GM19193 (cell line): ENCODE data around the gene NES.

Source experiments
- POLR2A ChIP-seq: IDR thresholded peaks from 4 replicates; pipeline ENCODE4 v1.6.1; 2011; ENCODE audit not compliant: insufficient read depth, insufficient read length; ENCODE audit errors: extremely low read depth

Gene NES

DNA sequence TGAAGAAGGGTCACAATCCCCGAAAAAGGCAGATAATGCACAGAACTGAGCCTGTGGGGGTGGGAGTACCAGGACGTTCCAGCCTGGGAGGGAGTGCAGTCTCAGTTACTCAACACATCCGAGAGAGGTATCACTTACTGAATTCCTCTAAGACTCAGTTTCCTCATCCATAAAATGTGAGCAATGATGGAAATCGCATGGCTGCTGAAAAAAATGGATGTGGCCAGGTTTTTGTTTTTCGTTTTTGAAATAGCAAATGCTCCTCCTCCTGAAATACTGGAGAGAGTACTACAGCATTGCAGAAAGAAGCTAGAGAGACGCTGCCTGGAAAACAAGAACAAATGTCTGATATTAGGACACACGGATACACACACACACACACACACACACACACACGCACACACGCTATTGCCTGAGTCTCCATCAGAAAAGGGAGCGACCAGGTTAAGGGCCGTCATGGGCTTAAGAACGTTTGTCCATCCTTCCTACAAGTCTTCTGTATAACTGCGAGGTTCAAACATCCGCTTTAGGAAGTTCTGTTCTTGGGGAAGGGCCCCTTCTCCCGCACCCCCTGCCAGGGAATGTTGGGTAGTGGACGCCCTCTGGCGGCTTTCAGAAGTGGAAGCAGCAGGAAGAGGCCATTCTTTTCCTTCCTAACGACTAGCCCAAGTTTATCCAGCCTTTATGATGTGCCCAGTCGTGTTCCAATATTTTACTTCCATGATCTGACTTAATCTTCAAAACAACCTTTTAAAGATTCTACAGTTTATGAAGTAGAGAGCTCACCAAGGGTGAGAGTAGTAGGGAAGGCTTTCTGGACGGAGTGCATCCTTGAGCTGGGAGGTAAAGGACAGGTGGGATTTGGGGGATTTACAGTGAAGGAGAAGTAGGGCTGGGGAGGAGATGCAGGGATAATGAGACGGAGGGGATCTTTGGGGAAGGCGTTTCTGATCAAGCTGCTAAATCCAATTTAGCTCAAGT, 699 bp upstream of the NES start:
- TF ChIP-seq POLR2A: no peak

DNA sequence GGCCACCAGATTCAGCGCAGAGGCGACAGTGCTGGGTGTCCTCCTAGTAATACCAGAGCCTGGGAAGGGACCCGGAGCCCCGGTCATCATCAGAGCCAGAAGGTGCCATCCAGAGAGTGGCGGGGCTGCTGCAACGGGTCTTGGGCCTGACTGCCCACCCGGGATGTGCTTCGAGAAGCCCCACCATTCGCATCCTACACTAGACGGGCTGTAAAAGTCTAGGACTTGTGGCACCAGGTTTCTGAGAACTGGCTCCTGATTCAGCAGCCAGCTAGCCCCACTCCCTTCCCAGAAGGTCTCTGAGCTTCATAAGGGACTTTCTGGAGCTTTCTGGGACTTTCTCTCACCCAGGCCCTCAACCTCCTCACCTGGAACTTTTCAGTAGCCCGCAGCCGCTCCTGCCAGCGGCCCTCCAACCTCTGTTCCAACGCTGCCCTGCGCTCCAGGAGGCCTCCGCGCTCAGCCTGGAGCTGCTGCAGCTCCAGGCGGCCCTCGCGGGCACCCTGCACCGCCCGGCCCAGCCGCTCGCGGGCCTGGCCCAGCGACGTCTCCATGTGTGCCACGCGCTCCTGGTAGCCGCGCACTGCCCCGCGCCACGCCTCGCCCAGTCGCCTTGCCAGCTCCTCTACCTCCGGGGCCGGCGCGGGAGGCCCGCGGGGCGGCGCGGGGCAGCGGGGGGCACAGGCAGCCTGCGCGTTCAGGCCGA, 940 bp downstream of the NES start:
- TF ChIP-seq POLR2A: no peak

DNA sequence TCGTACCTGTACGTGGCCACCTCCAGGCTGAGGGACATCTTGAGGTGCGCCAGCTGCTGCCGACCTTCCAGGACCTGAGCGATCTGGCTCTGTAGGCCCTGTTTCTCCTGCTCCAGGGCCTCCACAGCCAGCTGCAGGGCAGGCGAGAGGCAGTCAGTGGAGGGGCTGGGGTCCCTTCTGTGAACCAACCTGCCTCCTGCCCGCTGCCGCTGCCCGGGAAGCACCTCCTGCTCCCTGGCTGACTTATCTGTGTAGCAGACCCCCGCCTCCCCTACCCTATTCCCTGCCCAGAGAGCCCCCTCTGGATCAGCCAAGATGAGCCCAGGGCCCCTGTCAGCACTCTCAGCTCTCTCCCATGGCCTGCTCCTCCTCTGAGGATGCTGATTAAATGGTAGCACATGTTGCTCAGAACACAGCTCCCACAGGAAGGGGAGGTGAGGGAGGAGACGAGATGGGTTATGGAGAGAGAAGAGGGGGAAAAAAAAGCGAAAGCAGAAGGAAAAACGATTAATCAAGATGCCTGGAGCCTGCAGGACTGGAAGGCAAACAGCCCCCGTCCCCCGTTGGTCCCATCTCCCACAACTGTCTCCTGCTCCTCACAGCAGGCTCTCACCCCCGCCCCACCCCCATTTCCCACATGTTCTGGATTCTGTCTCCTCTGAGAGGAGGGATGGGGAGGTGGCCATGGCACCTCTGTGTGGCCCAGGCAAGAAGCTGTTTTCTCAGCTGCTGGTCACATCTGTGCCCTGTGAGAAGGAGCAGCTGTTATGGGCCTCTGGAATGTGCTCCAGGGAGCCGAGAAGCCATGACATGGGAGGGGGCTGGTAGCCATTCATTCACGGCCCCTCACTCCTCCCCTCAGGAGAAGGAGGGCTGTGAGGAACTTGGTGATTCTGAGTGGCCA, 1.7 kb downstream of the NES start:
- TF ChIP-seq POLR2A: no peak

DNA sequence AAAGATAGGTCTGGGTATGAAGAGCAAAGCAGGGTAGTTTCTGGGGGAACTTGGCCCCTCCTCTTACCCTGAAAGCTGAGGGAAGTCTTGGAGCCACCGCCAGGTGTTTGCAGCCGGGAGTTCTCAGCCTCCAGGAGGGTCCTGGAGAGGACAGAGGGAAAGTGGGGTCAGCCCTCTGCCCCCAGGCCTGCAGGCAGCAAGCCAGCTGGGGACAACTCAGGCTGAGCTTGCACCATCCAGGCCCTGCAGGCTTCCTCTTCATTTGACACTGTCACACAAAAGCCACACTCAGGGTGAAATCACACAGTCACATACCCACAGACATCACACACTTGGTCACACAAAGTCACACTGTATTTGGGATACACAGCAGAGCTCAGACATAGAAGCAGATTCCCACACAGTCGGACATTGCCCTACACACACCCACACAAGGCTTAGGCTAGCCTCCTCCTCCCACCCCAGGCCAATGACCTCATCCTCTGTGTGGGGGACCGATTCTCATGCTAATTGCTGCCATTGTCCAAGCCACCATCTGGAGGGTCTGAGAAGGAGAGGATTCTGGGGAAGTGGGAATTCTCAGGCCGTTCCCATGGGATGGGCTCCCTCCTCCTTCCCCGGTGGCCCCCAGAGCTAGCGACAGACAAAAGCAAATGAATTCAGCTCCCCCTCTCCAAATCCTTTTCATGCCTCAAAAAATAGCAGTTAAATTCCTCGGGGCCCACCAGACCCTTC, 3.7 kb downstream of the NES start:
- TF ChIP-seq POLR2A: no peak

DNA sequence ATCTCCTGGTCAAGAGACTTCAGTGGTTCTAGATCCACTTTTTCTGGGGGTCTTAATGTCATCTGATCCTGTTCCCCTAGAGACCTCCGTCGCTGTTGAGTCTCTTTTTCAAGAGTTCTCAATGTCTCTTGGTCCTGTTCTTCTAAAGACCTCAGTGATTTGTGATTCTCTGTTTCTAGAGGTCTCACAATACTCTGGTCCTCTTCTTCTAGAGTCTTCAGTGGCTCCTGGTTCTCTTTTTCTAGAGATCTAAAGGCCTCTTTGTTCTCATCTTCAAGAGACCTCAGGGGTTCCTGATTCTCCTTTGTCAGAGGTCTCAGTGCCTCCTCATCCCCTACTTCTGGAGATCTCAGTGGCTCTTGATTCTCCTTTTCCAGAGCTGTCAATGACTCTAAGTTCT, 5.4 kb downstream of the NES start:
- TF ChIP-seq POLR2A: no peak

DNA sequence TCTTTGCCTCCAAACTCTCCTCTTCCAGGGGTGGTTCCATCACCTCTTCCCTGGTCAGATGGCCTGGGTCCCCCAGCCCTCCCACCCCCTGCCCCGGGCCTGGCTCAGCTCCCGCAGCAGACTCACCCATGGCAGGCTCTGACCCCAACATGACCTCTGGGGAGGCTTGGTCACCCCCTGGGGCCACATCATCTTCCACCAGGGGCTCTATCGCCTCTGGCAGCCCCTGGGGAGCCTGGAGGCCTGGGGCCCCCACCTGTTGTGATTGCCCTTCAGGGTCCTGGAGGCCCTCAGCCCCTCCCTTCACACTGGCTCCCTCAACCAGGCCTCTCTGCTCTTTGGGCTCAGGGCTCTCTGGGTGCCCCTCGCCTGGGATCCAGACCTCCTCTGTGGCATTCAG, 6.4 kb downstream of the NES start:
- no peak for TF ChIP-seq POLR2A

DNA sequence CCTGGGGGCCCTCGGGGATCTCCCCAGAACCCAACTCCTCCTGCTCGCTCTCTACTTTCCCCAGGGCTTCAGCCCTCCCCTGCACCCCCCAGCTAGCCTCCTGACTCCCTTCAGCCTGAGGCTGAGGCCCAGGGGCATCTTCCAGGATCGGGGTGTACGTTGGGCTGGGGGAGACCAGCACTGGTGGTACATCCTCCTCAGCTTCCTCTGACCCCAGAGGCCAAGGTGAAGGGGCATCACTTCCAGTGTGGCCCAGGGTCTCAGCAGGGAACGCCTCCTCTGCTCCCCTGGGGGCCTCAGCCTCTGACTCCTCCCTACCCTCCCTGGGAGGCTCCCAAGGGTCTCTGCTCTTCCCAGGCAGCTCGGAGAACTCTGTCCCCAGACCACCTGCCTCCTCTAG, 6.8 kb downstream of the NES start:
- no peak for TF ChIP-seq POLR2A

DNA sequence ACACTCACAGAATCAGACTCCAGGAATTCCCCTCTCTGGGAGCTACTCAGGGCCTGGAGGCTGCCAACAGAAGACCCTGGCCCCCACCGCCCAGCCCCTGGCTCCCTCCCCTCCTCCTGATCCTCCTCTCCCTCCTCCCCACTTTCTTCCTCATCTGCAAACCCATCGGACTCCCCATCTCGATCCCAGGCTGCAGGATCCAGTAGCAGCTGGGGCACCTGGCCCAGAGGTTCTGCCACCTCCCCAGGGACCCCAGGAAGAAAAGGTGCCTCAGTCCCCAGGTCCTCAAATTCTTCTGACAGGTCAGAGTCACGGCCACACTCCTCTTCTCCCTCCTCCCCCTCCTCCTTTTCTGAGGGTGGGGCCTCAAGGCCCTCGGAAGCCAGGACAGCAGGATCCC, 7.4 kb downstream of the NES start:
- no peak for TF ChIP-seq POLR2A

DNA sequence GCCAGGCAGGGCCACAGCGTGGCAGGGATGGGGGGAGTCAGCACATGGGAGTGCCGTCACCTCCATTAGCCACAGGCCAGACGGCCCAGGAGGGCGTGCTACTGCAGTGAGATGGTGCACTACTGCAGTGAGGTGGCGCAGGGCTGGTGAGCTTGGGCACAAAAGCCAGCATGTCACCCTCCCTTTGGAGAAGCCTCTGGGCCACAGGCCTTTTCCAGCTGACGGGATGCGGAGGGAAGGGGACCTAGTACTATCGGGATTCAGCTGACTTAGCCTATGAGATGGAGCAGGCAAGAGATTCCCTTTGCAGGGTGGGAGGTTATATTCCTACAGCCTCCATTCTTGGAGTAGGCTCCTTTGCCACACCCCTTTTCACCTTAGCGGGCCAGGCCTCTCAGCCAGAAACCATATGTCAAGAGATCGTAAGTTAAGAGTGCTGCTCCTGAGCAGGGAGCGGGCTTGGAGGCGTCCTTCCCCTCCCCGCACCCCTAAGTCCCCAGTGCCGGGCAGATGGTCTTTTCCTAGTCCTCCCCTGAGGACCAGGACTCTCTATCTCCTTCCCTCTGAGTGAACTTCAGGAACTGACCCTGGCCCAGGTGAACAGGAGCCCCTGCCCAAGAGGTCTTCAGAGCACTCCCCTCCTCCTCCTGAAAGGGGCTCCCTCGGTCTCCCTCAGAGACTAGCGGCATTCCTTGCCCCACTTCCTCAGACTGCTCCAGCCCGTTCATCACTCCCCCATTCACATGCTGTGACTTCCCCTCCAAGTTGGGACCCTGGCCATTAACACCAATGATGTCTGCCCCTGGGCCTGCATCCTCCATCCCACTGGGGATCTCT, 8.2 kb downstream of the NES start:
- no peak for TF ChIP-seq POLR2A

DNA sequence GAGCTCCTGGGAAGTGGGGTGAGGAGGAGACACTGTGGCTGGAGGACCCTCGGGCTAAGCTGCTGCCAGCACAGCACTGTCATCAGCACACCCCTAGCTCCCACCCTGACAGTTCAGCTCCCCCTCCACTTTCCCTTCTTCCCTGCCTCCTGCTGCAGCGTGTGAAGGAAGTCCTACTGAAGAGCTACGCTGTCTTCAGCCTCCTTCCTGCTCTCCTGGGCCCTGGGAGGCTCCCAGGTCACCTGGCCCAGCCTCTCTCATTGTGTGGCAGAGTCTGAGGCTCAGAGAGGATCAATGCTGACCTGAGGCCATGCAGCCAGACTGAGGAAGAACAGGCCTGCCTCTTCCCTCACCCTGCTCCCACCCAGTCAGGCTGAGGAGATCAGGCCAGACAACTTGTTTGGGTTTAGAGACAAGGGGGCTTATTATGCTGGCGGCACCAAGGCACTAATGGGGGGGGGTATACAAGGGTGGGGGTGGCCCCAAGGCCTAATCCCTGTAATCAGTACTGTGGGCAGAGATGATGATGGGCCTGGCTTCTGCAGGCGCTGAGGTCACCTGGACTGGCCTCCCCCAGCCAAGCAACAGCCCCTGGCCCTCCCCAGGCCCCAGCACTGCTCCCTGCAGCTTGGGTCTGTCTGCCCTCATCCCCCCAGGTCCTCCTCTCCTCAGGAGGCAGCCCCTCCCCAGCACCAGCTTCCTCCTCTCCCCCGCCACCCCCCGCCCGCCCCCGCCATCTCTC, 9.1 kb downstream of the NES start:
- no peak for TF ChIP-seq POLR2A

DNA sequence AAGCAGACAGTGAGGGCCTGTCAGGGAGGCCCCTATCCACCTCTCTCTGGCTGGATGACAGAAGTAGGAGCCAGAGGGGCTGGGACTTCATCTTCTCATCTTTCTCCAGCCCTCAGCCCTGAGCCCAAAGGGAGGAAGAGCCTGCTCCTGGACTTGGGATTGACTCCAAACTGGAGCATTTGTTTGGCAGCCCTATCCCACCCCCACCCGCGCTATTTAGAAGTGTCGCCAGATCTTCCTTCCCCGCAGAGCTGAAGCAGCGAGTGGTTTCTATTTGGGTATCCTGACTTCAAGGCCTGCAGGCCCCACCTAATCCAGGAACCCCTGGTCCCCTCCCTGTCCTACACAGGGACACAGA, 9.6 kb downstream of the NES start:
- no peak for TF ChIP-seq POLR2A

DNA sequence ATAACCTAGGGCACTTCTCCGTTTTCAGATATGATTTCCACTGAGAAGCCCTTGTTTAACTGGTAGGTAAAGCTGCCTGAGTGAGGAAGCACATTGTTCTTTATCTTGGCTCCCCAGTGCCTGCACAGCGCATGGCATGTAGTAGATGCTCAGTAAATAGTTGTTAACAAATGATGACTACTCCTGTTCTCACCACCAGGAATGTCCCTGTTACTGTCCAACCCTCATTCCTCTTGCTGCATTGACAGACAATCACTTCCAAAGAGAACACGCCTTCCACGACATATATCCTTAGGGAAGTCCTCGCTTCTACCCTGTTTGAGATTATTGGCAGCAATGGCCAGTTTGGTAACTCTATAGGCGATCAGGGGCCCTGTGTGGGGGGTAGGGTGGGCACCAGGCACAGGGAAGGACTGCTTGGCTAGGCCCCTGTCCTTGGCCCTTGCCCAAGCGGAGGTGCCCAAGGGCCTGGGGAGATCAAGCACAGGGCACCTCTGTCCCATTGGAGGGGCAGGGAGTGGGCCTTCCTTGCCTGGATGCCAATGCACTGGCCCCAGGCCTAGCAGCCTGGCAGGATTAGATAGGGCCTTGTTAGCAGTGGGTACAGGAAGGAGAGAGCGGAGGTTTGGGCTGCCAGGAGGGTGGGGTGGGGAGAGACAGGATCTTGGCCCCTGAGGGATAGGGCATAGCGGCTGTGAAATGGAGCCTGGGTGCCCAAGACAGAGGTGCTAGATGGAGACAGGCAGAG, 10.2 kb downstream of the NES start:
- no peak for TF ChIP-seq POLR2A
